NCI-H128 (cell line): ENCODE results near the gene ST7.

Experiments used
- DNase-seq: peaks from one replicate; lab custom pipeline; 2025; ENCODE audit not compliant: unreplicated experiment; lab: John Stamatoyannopoulos, UW

Gene ST7

DNA sequence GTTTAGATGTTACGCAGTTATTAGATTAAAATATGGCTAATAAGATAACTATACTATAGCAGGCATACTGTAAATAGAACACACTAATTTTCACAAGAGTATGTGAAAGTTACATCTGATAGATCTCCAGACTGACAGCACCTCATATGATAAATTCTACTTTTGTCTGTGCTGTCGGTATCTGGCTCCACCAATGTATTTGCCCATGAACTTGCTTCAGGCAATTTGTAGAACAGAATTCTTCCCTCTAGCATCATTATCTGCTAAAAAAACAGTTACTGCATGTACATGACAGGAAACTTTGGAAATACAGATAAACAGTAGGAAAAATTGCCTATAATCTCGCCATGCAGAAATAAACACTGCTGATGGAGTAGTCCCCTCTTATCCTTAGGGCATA is 231.8 kb downstream of the ST7 start:
- DNase-seq: no peak

DNA sequence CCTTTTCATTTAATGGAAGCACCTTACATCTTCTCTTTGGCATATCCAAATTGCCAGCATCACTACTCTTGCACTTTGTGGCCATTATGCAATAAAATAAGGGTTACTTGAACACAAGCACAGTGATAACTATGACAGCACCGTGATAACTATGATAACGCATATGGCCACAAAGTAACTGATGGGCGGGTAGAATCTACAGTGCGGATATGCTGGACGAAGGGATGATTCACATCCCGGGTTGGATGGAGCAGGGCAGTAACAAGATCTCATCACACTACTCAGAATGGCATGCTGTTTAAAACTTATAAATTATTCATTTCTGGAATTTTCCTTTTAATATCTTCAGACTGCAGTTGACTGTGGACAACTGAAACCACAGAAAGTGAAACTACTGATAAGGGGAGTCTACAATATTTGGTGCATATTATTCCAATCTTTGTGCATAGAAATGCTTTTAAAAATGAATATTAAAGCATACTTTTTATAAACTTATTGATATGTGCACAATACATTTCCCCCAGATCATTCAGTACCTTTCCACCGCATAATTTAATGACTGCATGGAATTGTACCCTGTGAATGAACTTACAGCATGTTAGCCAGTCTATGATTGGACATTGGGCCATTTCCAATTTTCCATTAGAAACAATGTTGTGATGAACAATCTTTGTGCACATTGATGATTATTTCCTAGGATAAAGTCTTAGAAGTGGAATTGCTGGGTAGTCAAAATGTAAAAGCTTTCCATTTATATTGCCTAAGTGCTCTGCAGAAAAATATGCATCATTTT is 233.1 kb downstream of the ST7 start:
- no peak for DNase-seq

DNA sequence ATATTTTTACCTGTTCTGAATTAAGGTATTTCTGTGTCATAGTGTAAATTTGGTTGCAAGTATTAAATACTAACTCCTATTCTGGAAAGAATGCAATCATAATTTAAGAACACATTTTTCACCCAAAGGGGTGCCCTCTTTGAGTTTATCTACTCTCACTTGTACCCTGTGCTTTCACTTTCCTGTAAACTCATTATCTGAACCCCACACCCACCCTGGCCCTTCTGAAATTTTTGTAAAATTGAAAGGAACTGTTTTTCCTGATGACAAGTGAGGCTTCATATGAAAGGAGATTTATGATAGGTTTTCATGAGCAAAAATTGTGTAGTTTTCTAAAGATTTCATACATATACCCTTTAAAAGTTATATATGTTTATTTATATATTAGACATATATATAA is 235.1 kb downstream of the ST7 start:
- DNase-seq: no peak

DNA sequence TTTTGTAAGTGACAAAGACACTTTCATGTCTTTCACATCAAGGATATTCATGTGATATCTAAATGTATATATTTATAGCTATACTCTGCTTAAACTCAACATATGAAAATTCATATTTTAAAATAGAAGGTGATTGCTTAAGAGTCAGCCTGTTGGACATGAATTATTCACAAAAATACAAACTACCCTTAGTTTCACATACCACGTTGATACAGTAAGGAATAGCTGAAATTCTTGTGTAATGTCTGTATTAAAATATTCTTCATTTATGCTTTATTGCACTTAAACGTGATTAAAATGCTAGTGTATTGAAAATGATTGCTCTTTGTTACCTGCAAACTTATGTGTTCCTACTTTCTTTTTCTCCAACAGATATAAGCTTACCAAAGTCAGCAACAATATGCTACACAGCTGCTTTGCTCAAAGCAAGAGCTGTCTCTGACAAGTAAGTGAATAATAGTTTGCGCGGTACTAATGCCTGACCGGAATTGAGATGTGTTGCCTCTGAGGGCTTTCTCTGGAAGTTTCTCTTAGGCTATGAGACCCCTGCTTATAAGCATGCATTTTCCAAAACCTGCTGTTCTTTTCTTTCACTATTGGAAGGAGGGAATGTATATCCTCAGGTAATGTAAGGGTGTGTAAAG is 235.8 kb downstream of the ST7 start:
- no peak for DNase-seq

DNA sequence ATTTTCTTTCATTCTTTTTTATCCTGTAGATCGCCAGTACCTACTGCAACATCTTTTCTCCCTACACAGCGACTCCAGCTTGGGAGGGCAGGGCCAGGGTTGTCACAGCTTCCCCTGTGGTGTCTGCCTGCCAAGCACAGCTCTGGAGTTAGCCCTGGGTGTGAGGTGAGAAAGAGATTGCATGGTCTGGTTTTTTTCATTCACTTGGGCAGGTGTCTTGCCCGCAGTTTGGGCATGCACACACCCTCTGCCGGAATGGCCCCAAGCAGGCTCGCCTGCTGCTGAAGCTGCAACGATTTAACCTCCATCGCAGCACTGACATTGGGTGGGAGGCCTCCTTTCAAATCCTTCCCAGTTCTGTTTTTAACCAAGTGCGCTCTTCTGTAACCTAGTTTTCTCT is 236.8 kb downstream of the ST7 start:
- no peak for DNase-seq

DNA sequence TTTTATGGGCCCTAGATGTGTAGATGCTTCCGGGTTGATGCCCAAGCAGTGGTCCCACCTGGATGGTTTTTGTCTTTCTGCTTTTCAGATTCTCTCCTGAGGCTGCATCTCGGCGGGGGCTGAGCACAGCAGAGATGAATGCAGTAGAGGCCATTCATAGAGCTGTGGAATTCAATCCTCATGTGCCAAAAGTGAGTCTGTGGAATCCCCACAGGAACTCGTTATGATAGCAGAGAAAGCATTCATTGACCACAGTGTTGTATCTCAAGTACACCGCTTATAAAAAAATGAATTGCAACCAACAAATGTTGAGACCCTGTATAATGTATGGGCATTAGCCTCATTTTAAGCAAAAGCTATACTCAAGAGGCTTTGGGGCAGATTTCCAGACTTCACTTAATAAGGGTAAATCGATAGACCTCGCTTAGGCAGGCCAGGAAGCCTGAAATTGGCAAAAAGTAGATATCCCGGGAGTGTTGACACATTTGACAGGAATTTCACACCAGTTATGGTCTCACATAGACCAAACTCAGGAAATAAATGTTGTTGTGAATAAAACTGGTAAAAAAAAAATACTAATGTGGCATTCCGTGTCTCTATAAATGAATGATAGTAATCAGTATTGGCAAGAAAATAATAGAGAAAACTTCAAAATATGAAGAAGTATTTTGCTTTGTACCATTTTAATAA is 237.6 kb downstream of the ST7 start:
- no peak for DNase-seq

DNA sequence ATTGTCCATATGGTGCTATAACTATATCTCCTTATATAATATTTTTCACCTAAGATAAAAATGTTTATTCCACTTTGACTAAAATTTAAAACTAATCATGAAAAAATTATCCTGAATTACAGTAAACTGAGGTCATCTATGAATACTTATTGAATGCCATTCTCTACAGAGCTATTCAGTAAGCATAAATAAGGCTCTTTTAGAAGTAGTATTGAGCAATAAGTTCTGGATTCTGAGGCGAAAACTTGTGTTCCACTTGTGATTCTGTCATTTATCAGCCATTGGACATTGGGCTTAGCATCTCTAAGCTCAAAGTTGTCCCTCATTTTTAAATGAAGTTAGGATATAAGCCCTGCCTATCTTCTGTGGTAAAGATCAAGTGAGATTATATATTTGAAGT is 238.8 kb downstream of the ST7 start:
- no peak for DNase-seq

DNA sequence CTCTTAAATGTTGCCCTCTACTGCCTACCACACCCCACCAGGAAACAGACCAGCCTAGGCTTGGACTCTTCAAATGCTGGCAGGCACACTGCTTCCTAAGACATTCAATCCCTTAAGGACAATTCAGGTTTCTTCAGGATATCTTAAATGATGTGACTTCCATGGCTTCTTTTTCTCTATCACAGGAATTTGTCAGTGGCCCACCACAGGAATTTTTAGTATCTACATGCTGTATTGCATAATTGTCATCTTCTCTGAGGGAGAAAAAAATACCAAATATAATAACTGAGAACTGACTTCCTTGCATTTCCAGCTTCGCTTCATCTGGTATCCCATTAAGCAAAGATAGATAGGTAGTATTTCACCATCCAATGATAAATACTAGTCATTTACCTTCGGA is 240.3 kb downstream of the ST7 start:
- DNase-seq: no peak

DNA sequence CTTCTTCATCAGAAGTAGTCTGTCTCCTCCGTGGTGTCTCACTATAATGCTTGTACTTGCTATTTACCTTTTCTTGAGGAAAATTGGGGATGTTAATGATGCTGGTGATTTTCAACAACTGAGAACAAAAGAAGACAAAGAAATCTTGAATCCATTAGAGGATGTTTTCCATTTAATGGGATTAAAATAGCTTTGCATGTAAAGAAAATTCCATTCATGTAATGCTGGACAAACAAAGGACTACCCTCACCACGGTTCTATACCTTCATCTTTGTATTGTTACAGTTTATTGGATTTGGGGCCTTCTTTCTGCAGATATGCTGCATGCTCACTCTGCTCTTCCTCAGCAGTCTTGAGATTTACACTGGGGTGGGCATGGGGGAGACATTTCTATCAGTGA is 241.1 kb downstream of the ST7 start:
- no peak for DNase-seq

DNA sequence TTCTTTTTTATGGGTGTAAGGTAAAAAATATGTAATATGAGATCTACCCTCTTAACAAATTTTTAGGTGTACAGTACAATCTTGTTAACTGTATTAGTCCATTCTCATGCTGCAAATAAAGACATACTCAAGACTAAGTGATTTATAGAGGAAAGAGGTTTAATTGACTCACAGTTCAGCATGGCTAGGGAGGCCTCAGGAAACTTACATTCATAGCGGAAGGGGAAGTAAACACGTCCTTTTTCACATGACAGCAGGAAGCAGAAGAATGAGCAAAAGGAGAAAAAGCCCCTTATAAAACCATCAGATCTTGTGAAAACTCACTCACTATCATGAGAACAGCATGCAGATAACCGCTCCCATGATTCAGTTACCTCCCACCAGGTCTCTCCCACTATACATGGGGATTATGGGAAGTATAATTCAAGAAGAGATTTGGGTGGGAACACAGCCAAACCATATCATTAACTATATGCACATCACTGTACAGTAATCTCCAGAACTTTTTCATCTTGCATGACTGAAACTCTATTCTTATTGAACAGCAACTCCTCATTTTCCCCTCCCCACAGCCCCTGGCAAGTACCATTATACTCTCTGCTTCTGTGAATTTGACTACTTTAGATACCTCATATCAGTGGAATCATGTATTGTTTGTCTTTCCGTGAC is 242.2 kb downstream of the ST7 start:
- DNase-seq: no peak

DNA sequence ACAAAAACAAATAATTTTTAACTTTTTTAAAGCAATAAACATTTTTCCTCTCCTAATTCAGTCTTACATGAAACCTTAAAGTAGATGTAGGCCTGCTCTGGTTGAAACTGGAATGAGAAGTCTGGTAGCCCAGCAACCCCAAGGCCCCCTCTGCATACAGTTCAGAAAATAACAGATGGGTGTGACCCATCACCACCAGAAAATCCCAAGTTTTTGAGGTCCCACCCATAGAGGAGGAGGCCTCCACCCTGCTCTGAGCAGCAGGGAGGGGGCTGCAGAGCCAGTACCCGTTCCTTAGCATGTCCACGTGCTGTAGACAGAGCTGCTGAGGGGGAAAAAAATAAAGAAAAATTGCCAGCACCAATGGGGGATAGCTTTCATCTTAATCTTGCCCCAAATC is 246.8 kb downstream of the ST7 start:
- no peak for DNase-seq

DNA sequence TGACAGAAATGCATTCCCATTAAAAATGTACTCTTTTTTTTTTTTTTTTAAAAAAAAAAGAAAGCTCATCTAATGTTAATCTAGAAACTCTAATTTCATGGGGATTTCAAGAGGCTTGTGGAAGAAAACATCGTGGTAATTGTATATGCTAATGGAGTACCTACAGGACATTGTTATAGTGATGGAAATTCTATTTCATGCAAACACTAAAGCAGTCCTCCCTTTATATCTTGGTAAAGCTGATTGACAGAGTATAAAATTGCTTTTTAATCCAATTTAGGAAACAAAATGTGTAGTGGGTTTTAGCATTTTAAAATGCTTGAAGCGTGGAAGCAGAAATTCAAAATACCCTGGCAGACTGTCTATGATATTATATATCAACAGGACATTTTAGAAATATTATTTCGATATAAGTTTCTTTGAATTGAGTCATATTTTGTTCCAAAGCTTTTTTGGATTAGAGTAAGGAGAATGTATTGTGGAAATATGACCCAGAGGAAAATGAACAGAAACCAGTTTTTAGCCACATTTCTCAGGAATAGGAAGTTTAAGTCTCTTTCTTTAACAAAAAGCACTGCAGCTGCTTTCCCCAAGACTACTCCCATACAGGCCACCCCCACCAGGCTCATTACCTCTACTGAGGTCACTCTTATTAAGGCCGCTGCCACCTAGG is 247.6 kb downstream of the ST7 start:
- no peak for DNase-seq

DNA sequence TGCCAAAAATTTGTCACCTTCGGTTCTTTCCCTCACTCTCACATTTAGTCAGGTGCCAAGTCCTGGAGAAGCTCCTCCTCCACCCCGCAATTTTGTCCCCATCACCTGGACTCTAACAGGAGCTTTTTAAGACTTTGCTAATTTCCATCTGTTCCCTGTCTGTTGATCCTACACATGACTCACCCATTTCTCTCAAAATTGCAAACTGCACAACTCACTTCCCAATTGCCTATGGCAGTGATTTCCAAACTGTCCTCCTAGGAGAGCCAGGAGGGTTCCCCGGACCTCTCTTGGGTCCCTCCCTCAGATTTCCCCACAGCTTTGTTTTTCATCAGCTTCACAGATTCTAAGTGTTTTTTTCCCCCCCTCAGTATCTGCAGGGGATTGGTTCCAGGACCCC is 249.2 kb downstream of the ST7 start:
- no peak for DNase-seq

DNA sequence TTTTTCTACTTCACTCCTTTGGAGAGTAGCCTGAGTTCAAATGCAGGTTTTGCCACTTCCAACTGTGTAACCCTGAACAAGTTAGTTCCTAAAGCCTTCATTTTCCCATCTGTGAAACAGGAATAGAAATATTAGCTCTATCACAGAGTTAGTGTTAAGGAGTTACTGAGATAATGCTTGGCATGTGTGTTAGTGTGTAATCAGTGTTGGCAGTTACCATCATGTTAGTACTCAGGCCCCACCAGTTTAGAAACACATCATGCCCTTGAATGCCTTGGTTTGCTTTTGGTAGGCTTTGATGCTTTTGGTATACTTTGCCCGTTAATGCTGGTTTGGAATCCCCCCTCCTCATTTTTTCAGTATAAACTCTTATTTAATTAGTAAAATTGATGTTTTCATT is 249.9 kb downstream of the ST7 start:
- DNase-seq: no peak

DNA sequence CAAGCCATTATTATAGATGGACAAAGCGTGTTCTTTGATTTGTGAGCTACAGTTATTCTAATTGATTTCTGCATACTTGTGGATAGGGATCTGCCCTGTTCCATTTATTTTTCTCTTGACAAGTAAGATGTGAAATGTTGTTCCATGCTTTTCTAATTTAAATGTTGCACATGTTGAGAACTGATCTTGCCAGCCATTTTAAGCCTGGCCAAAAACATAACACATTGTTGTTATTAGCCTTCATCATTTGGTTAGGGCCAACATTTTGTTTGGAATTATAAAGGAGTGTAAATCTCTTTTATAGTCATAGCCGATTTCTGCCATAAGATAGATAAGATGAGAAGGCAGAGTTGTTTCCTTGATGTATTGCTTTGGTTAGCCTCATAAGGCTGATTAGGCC is 252.6 kb downstream of the ST7 start:
- DNase-seq: no peak

DNA sequence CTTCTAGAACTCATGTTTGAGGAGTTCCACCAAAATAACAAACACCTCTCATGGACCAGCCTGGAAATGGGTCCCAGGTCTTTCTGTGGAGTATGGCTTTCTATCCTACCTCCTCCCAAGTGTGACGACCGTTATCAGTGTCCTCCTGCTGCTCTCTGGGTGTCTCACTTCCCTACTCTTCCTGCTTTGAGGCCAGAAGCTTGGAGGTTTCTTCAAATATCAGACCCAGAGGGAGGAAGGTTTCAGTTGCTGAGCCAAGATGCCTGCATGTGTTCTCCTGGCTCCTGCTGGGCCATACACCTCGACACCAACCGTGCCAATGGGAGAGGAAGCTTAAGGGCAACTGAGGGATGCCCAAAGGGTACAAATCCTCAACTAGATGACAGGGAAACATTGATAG is 255.0 kb downstream of the ST7 start:
- DNase-seq: no peak

DNA sequence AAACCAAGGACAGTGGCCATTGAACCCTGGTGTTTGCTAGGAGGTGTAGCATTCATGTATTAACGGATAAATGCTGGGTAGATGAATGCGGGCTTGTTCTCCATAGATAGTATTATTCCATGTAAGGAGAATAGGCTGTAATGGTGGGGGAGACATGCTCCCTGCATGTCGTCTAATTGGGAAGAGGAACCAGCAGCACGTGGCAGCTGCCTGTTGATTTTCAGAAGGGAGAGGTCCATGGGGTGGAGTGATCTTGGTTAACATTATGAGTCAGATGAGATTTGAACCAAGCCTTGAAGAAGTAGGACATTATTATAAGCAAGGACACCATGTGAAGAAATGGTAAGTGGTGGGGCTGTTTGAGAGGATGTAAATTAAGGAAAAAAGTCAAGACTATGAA is 257.1 kb downstream of the ST7 start:
- DNase-seq: no peak

DNA sequence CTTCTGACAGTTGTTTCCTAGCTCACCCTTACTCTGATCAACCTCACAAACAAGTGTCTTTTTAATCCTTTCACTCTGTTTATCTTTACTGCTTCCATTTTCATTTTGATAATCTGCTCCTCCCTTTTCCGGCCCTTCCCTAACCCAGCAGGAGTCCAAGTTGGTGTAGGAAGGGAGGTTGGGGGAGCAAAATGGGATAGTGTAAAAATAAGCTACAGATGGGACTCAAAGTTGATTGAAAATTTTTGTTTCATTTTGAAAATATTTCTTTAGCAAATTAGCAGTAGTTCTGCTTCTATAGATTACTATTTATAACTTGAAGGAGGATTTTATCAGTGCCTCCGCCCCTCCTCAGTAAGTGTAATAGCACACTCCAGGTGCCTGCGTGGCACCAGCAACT is 257.6 kb downstream of the ST7 start:
- DNase-seq: no peak

DNA sequence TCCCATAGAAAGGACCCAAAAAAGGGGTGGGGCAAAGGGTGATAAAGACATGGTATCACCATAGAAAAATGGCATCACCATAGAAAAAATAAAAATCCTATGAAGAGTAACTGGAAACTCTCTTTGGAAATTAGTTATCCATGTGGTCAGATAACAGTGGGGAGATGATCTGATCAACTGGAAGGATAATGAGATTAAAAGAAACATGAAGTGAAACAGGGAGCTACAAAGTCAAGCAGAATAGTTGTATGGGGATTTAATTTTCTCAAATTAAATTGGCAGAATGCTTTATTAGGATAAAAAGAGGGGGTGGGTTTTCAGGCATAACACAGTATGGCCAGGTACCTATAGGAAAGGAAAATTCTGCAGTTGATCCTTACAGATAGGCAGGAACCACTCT is 258.3 kb downstream of the ST7 start:
- no peak for DNase-seq

DNA sequence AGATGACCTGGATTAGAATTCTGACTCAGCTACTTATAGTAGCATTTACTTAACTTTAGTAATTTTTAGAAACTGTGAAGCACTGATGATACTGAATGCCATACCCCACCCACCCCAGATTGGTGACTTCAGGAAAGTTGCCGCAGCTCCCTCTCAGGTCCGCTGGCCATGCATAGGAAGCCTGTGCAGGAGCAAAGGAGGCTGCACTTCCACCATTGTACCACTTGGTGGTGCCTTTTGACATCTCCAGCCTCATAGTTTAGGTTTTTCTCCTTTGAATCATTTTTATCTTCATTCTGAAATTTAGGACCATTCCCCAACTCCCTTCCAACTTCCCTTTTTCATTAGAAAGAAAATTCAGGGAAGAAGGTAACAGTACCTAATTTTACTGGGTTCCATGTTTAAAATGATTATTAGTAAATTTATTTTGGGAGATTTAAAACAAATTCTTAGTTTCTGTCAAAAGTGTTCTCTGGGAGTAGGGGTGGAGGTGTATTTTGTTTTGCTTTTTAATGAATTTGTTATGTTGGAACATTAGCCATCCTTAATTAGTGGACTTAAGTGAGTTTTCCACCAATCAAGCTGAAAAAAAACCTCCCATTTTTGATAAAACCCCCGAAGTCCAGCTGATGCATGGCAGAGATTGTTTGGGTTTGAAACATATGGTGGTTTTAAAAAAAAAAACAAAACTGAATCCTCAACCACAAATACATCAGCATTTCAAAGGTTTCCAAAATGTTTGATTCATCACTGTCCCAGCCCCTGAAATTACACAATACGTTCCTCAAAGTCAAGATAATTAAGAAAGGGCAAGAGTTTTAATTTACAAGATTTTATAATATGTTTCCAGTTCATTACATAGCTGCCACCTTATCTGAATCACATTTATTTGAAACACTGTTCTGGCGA is 259.9 kb downstream of the ST7 start:
- no peak for DNase-seq
